HG02981 (cell line): ENCODE data around the gene PDPN.
"Not testable (repeated sequence)": the region's sequence is repeated elsewhere in the genome, so short reads cannot be mapped to it uniquely, and the experiment has no call there.

ENCODE experiments used
- ATAC-seq: cut with Tn5 transposase; IDR thresholded peaks from one replicate; pipeline ENCODE4 v1.9.1; 2021; ENCODE audit warnings: mild to moderate bottlenecking, moderate library complexity; ENCODE audit not compliant: unreplicated experiment

PDPN gene

GRCh38 chr1:13583595-13583965 is at the start of gene PDPN:
Gene PDPN, plus strand, starts transcription at chr1:13583832. Its CDS starts 202 bp downstream, at chr1:13584034.
- no peak for ATAC-seq

GRCh38 chr1:13535227-13535626 is 48.4 kb upstream of the PDPN start:
- ATAC-seq, result no peak

GRCh38 chr1:13536571-13536970 is 47.1 kb upstream of the PDPN start:
- ATAC-seq, result no peak

GRCh38 chr1:13538832-13539231 is 44.8 kb upstream of the PDPN start:
- ATAC-seq, result no peak

- ATAC-seq, result no peak
Observed at GRCh38 chr1:13539683-13540082, 43.9 kb upstream of the PDPN start.

- no peak for ATAC-seq
Observed at GRCh38 chr1:13540866-13541265, 42.8 kb upstream of the PDPN start.

- no peak for ATAC-seq
Observed at GRCh38 chr1:13541435-13542215, 42.0 kb upstream of the PDPN start.

GRCh38 chr1:13543451-13544220 is 40.0 kb upstream of the PDPN start:
- no peak for ATAC-seq

GRCh38 chr1:13544221-13544556 is 39.4 kb upstream of the PDPN start:
- no peak for ATAC-seq

- ATAC-seq, result no peak
Observed at GRCh38 chr1:13546791-13547190, 36.8 kb upstream of the PDPN start.

- no peak for ATAC-seq
Observed at GRCh38 chr1:13548281-13548680, 35.4 kb upstream of the PDPN start.

- ATAC-seq, result no peak
Observed at GRCh38 chr1:13549021-13549420, 34.6 kb upstream of the PDPN start.

- no peak for ATAC-seq
Observed at GRCh38 chr1:13549521-13549920, 34.1 kb upstream of the PDPN start.

- no peak for ATAC-seq
Observed at GRCh38 chr1:13550663-13551062, 33.0 kb upstream of the PDPN start.

GRCh38 chr1:13554798-13555197 is 28.8 kb upstream of the PDPN start:
- no peak for ATAC-seq

GRCh38 chr1:13556224-13556764 is 27.3 kb upstream of the PDPN start:
- ATAC-seq, result no peak

- no peak for ATAC-seq
Observed at GRCh38 chr1:13560541-13560940, 23.1 kb upstream of the PDPN start.

- not testable (repeated sequence) for ATAC-seq
Observed at GRCh38 chr1:13562981-13563380, 20.7 kb upstream of the PDPN start.

- ATAC-seq, result no peak
Observed at GRCh38 chr1:13564073-13564472, 19.6 kb upstream of the PDPN start.

- ATAC-seq, result not testable (repeated sequence)
Observed at GRCh38 chr1:13570435-13570834, 13.2 kb upstream of the PDPN start.

- no peak for ATAC-seq
Observed at GRCh38 chr1:13570924-13571323, 12.7 kb upstream of the PDPN start.

GRCh38 chr1:13573586-13573985 is 10.0 kb upstream of the PDPN start:
- no peak for ATAC-seq
